Endothelial cell (in vitro differentiated cells): ENCODE data around the gene MYORG. TPM values are rescaled to one million over a fixed set of nuclear protein-coding genes. Genes with fewer than 3 reads are reported as not detected.
"Not testable (repeated sequence)": the region's sequence is repeated elsewhere in the genome, so short reads cannot be mapped to it uniquely, and the experiment has no call there.

Experiments used
- DNase-seq: peaks from one replicate; pipeline ENCODE4 v3.0.0; 2021; ENCODE audit warnings: low spot score
- H3K27ac Mint-ChIP-seq: one replicate; pipeline ENCODE4 v1.8.0; 2021; ENCODE audit warnings: mixed read lengths, inconsistent platforms; ENCODE audit not compliant: unreplicated experiment
- H3K27me3 Mint-ChIP-seq: one replicate; pipeline ENCODE4 v1.8.0; 2021; ENCODE audit warnings: mild to moderate bottlenecking, moderate library complexity, mixed read lengths, inconsistent platforms; ENCODE audit not compliant: unreplicated experiment
- H3K36me3 Mint-ChIP-seq: one replicate; pipeline ENCODE4 v1.8.0; 2021; ENCODE audit warnings: mild to moderate bottlenecking, low read depth, mixed read lengths, inconsistent platforms; ENCODE audit not compliant: unreplicated experiment
- H3K4me1 Mint-ChIP-seq: one replicate; pipeline ENCODE4 v1.8.0; 2021; ENCODE audit warnings: mild to moderate bottlenecking, mixed read lengths, inconsistent platforms; ENCODE audit not compliant: unreplicated experiment
- H3K4me3 Mint-ChIP-seq: one replicate; pipeline ENCODE4 v1.8.0; 2021; ENCODE audit warnings: mild to moderate bottlenecking, mixed read lengths, inconsistent platforms; ENCODE audit not compliant: unreplicated experiment
- H3K9me3 Mint-ChIP-seq: one replicate; pipeline ENCODE4 v1.8.0; 2021; ENCODE audit warnings: mixed read lengths, inconsistent platforms; ENCODE audit not compliant: unreplicated experiment
- CTCF ChIP-seq: fragments of 200-600 bp; sonication (generic); IDR thresholded peaks from one replicate; pipeline ENCODE4 v1.5.0; 2021; ENCODE audit warnings: antibody characterized with exemption; ENCODE audit not compliant: unreplicated experiment
- total RNA-seq: library from RNA; stranded (reverse); fragmentation: NEBNext Ultra II Directional; extraction: Animal tissue kit (Norgen Biotek cat#: 25700); gene quantifications from one replicate; pipeline ENCODE4 v1.2.1, GENCODE V29; 2021; ENCODE audit not compliant: unreplicated experiment

Gene MYORG
- total RNA-seq, 1 donor from 2014 or later: 77.0 TPM

- peaks cover 14% of the 10 kb centered on the region for H3K9me3 Mint-ChIP-seq
- no peak for DNase-seq
- TF ChIP-seq CTCF: no peak
- peaks cover 50% of the 10 kb centered on the region for H3K36me3 Mint-ChIP-seq
- H3K4me1 Mint-ChIP-seq: peaks cover 44% of the 10 kb centered on the region
- peak overlapping the region; percentile 75 for H3K4me3 Mint-ChIP-seq
- H3K27me3 Mint-ChIP-seq: peaks cover 11% of the 10 kb centered on the region
- no peak overlapping the region for H3K27ac Mint-ChIP-seq
Measured at GRCh38 chr9:34366365-34366764, 10.3 kb downstream of the MYORG start.

GRCh38 chr9:34365282-34365681, 11.4 kb downstream of the MYORG start:
- DNase-seq: no peak
- Mint-ChIP-seq H3K9me3 (peaks cover 14% of the 10 kb centered on the region), H3K36me3 (peaks cover 40% of the 10 kb centered on the region)

GRCh38 chr9:34363619-34364351, 12.9 kb downstream of the MYORG start:
- peak; percentile 69 for DNase-seq
- Mint-ChIP-seq H3K27ac (peak overlapping the region; percentile 100), H3K27me3 (peaks cover 6% of the 10 kb centered on the region), H3K36me3 (peaks cover 25% of the 10 kb centered on the region), H3K4me3 (peak overlapping the region; percentile 84), H3K4me1 (peaks cover 37% of the 10 kb centered on the region), H3K9me3 (peaks cover 11% of the 10 kb centered on the region)
- TF ChIP-seq CTCF: no peak

More at GRCh38 chr9:34365282-34365681, 11.4 kb downstream of the MYORG start:
- H3K27ac Mint-ChIP-seq: peak overlapping the region; percentile 100
- H3K27me3 Mint-ChIP-seq: peaks cover 9% of the 10 kb centered on the region
- no peak for TF ChIP-seq CTCF
- peaks cover 44% of the 10 kb centered on the region for H3K4me1 Mint-ChIP-seq
- no peak overlapping the region for H3K4me3 Mint-ChIP-seq

- no peak overlapping the region for H3K4me3 Mint-ChIP-seq
- H3K27ac Mint-ChIP-seq: peak overlapping the region; percentile 100
- DNase-seq: no peak
- peaks cover 19% of the 10 kb centered on the region for H3K36me3 Mint-ChIP-seq
- H3K27me3 Mint-ChIP-seq: peaks cover 6% of the 10 kb centered on the region
- TF ChIP-seq CTCF: no peak
- peaks cover 7% of the 10 kb centered on the region for H3K9me3 Mint-ChIP-seq
- peaks cover 37% of the 10 kb centered on the region for H3K4me1 Mint-ChIP-seq
Measured at GRCh38 chr9:34362614-34363214, 14.0 kb downstream of the MYORG start.

- H3K36me3 Mint-ChIP-seq: peaks cover 19% of the 10 kb centered on the region
- not testable (repeated sequence) for H3K27me3 Mint-ChIP-seq, H3K27ac Mint-ChIP-seq, DNase-seq, H3K4me3 Mint-ChIP-seq, H3K9me3 Mint-ChIP-seq, H3K4me1 Mint-ChIP-seq
Measured at GRCh38 chr9:34352957-34353356, 23.7 kb downstream of the MYORG start.

GRCh38 chr9:34352122-34352652, 24.5 kb downstream of the MYORG start:
- not testable (repeated sequence) for DNase-seq, H3K9me3 Mint-ChIP-seq, H3K27ac Mint-ChIP-seq, H3K4me3 Mint-ChIP-seq, H3K27me3 Mint-ChIP-seq, H3K4me1 Mint-ChIP-seq
- peaks cover 13% of the 10 kb centered on the region for H3K36me3 Mint-ChIP-seq
